ENCODE results near the gene ITPRIPL2. TPM values are rescaled to one million over a fixed set of nuclear protein-coding genes. Genes with fewer than 3 reads are reported as not detected.
A peak's percentile ranks its signal among the peaks of the same experiment; 100 is the strongest.

ITPRIPL2 gene
- total and polyA plus RNA-seq, 2 of the 13 experiments (the other 11 are each of a cell fraction or from before 2014, with no cell fraction given) = 5.9 to 12.6 TPM

- TF ChIP-seq, protein P1, sequence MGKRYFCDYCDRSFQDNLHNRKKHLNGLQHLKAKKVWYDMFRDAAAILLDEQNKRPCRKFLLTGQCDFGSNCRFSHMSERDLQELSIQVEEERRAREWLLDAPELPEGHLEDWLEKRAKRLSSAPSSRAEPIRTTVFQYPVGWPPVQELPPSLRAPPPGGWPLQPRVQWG (CRISPR knock-in tag; IDR thresholded peaks at IDR 0.05; ENCODE audit: borderline replicate concordance, low read depth) = no peak
- TF ChIP-seq, protein P2, sequence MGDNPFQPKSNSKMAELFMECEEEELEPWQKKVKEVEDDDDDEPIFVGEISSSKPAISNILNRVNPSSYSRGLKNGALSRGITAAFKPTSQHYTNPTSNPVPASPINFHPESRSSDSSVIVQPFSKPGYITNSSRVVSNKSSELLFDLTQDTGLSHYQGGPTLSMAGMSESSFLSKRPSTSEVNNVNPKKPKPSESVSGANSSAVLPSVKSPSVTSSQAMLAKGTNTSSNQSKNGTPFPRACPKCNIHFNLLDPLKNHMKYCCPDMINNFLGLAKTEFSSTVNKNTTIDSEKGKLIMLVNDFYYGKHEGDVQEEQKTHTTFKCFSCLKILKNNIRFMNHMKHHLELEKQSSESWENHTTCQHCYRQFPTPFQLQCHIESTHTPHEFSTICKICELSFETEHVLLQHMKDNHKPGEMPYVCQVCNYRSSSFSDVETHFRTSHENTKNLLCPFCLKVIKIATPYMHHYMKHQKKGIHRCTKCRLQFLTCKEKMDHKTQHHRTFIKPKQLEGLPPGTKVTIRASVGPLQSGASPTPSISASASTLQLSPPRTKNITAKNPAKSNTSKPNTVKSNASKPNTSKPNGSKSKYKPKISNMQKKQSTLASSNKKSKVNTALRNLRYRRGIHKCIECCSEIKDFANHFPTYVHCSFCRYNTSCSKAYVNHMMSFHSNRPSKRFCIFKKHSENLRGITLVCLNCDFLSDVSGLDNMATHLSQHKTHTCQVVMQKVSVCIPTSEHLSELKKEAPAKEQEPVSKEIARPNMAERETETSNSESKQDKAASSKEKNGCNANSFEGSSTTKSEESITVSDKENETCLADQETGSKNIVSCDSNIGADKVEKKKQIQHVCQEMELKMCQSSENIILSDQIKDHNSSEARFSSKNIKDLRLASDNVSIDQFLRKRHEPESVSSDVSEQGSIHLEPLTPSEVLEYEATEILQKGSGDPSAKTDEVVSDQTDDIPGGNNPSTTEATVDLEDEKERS (CRISPR knock-in tag; IDR thresholded peaks at IDR 0.05) = 0 out of 2 replicates have a peak, but pooled peaks have one; percentile 21
- TF ChIP-seq, protein P3, sequence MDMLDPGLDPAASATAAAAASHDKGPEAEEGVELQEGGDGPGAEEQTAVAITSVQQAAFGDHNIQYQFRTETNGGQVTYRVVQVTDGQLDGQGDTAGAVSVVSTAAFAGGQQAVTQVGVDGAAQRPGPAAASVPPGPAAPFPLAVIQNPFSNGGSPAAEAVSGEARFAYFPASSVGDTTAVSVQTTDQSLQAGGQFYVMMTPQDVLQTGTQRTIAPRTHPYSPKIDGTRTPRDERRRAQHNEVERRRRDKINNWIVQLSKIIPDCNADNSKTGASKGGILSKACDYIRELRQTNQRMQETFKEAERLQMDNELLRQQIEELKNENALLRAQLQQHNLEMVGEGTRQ (IDR thresholded peaks at IDR 0.05; ENCODE audit: low read depth, low read length) = no peak
- TF ChIP-seq, protein P3 (CRISPR knock-in tag; IDR thresholded peaks at IDR 0.05; ENCODE audit: borderline replicate concordance) = peak; percentile 48; the same call in 1 of the 2 replicates
- no peak for TF ChIP-seq NBN (conservative IDR thresholded peaks at IDR 0.05)
- TF ChIP-seq ZNF292 (CRISPR knock-in tag; IDR thresholded peaks at IDR 0.05; ENCODE audit: borderline replicate concordance, low read depth) = no peak; the same call in 1 of the 2 replicates
- TF ChIP-seq ZBTB3 (CRISPR knock-in tag; IDR thresholded peaks at IDR 0.05; ENCODE audit: borderline replicate concordance, low read depth) = peak; percentile 68; the same call in 1 of the 2 replicates
- TF ChIP-seq SALL1 (CRISPR knock-in tag; IDR thresholded peaks at IDR 0.05) = peak; percentile 72
- no peak for TF ChIP-seq FOSL1 (CRISPR knock-in tag; IDR thresholded peaks at IDR 0.05; ENCODE audit: borderline replicate concordance)
- TF ChIP-seq ATF3 (CRISPR knock-in tag; IDR thresholded peaks at IDR 0.05) = 0 out of 2 replicates have a peak, but pooled peaks have one; percentile 48
- TF ChIP-seq ZSCAN31 (CRISPR knock-in tag; IDR thresholded peaks at IDR 0.05; ENCODE audit: low read depth) = no peak; the same call in none of the 2 replicates
- TF ChIP-seq ZNF337 (CRISPR knock-in tag; IDR thresholded peaks at IDR 0.05; ENCODE audit: borderline replicate concordance, low read depth) = peak; percentile 45; the same call in 1 of the 2 replicates
- TF ChIP-seq, protein P4, sequence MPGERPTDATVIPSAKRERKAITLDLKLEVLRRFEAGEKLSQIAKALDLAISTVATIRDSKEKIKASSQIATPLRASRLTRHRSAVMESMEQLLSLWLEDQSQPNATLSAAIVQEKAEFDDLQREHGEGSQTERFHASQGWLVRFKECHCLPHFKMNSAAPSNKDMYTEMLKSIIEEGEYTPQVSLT (CRISPR knock-in tag; IDR thresholded peaks at IDR 0.05; ENCODE audit: borderline replicate concordance, low read depth) = no peak
- peak; percentile 76 for TF ChIP-seq ZNF800 (CRISPR knock-in tag; IDR thresholded peaks at IDR 0.05)
- TF ChIP-seq KLF12 (CRISPR knock-in tag; IDR thresholded peaks at IDR 0.05; ENCODE audit: borderline replicate concordance) = peak; percentile 95; the same call in 1 of the 2 replicates
Measured at GRCh38 chr16:19113577-19114358, at the start of gene ITPRIPL2 (continued).

Data from HepG2 (cell line).